Activated CD4-positive, alpha-beta T cell treated with anti-CD3 and anti-CD28 coated beads for 4 hours (primary cell): ENCODE measurements around the gene WDR81.
"Not testable (repeated sequence)": the region's sequence is repeated elsewhere in the genome, so short reads cannot be mapped to it uniquely, and the experiment has no call there.

Experiments used
- DNase-seq, 2 donors: peaks; one replicate each; pipeline ENCODE4 v3.0.0-alpha.2; 2020

Gene WDR81

DNA sequence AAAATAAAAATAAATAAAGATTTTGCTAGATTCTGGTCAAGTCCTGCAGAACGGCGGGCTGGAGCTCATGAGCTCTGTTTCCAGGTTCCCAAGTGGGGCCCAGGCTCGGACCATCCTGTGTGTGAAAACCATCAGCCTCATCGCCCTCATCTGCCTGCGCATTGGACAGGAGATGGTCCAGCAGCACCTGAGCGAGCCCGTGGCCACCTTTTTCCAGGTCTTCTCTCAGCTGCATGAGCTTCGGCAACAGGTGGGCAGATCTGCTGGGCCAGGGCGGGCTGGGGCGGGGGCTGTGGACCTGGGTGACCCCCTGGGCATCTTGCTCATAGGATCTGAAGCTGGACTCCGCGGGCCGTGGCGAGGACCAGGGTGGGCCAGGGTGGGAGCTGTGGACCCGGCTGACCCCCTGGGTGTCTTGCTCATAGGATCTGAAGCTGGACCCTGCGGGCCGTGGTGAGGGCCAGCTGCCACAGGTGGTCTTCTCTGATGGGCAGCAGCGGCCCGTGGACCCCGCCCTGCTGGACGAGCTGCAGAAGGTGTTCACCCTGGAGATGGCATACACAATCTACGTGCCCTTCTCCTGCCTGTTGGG, 7.8 kb downstream of the WDR81 start:
- no peak for DNase-seq

DNA sequence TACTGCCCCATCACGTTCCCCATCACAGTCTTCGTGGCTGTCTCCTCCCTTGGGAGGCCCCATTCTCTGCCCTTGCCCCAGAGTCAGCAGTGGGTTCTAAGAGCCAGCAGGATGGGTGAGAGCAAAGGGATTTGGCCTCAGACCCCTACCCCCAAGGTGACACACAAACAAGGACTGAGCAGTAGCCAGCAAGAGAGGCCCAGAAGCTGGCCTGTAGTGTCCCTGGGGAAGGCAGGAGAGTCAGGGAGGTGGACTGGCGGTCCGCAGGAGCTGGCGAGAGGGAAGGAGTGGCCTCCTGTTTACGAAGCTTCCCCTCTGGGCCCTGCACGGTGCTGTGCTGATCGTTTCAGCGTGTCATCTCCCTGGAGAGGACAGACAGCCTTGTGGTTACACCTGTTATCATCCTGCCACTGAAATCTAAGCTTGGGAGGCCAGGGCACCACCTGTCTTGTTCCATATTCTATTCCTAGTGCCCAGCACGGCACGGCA, 8.4 kb downstream of the WDR81 start:
- DNase-seq, result no peak

DNA sequence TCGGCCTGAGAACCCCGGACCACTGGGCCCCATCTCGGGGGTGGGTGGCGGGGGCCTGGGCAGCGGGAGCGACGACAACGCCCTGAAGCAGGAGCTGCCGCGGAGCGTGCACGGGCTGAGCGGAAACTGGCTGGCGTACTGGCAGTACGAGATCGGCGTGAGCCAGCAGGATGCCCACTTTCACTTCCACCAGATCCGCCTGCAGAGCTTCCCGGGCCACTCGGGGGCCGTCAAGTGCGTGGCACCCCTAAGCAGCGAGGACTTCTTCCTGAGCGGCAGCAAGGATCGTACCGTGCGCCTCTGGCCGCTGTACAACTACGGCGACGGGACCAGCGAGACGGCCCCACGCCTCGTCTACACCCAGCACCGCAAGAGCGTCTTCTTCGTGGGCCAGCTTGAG, 9.3 kb downstream of the WDR81 start:
- no peak for DNase-seq

DNA sequence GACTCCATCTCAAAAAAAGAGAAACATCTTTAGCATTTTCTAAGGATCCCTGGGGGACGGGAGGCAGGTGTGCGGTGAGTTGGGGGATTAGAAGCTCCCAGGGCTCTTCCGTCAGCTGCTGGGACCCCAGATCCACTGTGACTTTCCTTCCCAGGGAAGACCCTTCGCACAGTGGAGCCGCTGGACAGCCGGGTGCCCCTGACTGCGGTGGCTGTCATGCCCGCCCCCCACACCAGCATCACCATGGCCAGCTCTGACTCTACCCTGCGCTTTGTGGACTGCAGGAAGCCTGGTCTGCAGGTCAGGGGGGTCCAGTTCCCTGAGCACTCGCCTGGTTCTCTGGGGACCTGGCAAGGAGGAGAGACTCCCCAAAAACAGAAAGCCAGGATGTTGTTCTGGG, 10.9 kb downstream of the WDR81 start:
- DNase-seq, result no peak

DNA sequence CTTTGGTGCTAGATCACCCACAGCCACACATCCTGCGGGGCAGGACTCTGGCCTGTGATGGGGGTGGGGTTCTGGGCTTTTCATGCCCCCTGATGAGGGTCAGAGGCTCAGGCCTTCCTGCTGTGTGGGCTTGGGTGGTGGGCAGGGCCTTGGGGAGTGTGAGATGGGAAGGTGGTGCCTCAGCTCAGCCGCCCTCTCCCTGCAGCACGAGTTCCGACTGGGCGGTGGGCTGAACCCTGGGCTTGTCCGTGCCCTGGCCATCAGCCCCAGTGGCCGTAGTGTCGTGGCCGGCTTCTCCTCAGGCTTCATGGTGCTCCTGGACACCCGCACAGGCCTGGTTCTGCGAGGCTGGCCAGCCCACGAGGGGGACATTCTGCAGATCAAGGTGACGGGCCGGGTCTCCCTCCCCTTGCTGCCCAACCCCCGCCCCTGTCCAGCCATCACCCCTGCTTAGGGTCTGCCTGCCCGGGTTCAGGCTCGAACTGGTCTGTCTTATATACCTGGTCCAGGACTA, 11.4 kb downstream of the WDR81 start:
- DNase-seq, result no peak

DNA sequence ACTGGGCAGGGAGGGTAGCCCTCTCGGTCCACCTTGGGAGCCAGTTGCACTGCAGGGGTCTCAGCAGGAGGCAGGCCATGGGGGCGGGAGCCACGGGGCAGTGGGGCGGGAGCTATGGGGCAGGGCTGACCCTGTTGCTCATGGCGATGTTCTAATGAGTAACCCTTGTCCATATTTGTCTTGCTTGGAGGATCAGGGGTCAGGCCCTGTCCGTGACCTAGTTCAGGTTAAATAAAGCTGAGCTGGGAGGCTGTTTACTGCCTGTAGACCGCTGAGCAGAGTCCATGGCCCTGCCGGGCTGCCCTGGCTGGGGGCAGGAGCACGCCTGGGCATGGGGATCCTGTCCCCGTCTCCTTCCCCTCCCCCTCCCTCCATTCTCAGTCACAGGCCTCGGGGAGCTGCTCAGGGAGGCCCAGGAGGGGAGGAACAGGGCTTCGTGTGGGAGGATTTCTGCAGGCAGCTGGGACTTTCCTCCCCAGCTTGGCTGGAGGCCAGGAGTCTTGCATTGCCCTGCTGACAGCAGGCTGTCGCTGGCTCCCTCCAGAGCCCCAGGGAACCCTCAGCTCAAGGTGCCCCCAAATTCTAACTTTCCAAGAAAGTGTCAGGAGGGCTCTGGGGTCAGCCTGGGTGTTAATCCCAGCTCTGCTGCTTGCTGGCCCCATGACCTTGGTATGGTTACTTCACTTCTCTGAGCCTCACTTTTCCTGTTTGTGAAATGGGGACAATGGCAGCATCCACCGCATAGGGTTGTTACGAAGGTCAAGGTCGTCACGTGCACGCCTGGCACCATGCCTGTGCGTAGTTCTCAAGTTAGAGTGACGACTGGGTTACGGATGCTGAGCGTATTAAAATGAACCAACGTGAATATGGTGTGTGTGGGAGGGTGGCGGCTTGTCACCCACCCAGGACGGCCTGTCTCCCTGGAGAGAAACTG, 12.1 kb downstream of the WDR81 start:
- peak; percentile 38 to 48 for DNase-seq

DNA sequence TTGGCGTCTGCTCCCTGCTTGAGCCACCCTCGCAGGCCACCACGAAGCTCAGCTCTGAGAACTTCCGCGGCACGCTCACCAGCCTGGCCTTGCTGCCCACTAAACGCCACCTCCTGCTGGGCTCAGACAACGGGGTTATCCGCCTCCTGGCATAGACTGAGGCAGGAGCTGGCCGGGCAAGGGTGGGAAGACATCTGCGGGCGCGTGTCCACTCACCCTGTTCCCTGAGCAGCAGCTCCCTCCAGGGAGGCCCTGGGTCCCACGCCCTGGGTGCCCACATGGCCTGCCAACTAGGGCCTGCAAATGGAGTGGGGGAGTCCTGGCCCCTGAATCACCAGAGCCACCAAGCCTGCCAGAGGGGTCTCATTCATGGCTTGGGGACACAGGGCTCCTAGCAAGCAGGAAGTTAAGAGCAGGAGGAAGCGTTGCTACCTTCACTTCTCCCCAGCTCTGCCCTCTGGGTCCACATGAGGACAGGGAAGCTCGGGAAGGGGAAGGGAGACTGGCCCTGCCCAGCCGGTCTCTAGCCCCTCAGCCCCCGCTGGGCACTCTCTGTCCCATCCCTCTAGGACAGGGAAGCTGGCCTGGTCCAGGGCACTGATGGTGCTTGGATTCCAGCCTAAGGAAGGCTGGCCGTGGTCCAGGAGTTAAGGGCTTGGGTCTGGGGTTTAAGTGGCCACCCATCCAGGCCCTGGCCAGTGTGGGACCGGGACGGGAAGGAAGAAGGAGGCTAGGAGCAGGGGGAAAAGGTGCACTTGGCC, 13.2 kb downstream of the WDR81 start:
- DNase-seq, result no peak

DNA sequence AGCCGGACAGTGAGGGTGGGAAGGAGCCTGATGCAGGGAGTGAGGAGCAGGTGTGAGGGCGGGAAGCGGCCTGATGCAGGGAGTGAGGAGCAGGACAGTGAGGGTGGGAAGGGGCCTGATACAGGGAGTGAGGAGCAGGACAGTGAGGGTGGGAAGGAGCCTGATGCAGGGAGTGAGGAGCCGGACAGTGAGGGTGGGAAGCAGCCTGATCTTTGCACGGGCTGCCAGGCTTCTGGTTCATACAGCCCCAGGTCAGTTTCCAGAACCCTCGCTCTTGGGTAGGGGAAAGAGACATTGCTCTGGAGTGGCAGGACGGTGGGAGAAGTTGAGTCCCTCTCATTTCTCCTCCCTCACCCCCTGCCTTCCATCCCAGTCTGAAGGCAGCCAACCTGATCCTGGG, 17.4 kb downstream of the WDR81 start:
- not testable (repeated sequence) for DNase-seq

DNA sequence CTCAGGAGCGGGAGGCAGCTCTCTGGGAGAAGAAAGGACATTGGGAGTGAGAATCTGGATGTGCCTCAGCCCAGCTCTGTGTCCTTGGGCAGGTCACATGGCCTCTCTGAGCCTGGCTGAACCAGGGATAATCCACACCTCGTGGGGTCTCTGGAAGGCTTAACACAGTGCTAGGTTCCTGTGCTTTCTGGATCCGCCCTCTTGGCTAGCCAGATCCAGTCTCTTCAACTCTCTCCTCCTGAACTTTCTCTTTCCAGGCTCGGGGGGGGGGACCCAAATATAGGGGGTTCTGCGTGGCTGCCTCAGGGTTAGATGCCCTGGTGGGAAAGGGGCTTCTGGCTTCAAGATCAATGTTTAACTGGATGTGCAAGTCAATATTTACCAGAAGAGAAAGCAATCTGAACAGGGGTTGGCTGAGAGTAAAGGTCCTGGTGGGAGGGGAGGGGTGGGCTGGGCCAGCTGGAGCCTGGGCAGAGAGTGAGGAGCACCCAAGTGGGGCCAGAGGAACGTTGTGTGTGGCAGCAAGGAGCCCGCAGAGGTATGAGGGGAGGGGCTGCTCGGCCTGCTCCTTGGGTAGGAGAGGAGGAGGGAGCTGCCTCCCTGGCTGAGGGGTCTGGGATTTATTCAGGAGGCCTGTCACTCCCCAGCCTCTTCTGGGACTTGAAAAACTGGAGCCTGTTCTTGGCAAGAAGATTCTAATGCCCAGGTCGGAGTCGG, 18.0 kb downstream of the WDR81 start, which contains the start of gene SERPINF2:
Gene SERPINF2 (plus strand): TSS at position 501 of the 717 bp plus-strand sequence. CDS start 2,125 bp downstream, outside the sequence.
- no peak for DNase-seq

DNA sequence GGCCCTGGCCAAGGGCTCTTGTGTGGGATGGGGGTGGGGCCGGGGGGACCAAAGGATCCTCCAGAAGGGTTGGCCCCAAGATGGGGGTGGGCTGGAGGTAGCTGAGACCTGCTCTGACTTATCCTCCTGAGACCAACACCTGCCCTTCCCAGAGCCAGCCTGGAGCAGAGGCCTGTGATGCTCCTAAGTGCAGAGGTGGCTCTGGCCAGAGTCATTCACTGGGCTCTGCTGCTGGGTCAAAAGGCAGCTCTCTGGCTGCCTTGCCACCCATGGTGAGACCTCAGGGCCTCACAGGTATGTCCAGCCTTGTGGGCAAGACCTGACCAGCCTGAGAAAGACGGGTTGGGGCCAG, 18.6 kb downstream of the WDR81 start:
- no peak for DNase-seq

DNA sequence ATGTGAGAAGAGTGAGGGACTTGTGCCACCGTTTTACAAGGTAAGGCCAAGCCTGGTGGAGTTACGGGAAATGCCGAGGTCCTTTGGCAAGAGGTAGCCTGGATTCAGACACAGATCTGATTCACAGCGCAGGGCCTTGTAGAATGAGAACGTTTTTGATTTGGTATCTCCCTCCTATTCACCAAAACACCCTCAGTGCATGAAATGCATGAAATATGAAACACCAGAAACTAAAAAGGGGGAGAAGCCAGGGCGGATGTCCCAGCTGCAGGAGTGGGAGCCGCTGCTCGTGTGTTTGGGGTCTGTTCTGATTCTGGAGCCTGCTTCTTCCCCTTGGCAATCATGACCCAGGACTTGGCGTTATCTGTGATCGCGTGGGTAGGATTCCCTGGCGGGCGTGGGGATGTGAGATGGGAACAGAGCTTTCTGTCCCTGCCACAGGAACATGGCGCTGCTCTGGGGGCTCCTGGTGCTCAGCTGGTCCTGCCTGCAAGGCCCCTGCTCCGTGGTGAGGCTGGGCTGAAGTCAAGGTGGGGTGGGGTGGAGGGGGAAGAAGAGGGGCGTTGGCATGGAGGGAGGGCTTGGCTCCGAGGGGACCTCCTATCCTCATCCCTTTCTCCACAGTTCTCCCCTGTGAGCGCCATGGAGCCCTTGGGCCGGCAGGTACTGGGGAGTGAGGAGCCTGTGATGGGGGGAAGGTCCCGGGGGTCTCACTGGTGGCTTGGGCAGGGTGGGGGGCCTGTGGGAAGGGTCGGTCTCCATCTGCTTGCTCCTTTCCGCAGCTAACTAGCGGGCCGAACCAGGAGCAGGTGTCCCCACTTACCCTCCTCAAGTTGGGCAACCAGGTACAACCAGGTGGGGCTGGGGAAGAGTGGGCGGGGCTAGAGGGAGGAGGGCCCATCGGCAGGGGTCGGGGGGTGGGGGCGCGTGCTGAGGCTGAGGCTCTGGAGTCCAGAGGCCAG, 20.3 kb downstream of the WDR81 start:
- no peak for DNase-seq

DNA sequence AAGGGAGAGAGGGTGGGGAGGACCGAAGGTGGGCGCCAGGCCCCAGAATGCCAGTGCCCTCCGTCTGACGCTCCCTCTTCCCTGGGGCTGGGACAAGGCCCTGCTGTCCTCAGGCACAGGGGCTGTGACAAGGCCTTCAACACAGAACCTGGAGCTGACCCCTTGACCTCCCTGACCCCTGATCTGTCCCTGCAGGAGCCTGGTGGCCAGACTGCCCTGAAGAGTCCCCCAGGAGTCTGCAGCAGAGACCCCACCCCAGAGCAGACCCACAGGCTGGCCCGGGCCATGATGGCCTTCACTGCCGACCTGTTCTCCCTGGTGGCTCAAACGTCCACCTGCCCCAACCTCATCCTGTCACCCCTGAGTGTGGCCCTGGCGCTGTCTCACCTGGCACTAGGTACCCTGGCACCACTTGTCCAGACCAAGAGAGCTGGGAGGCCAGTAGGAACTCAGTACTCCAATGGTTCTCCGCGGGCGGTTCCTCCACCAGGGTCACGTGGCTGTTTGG, 21.1 kb downstream of the WDR81 start:
- no peak for DNase-seq

DNA sequence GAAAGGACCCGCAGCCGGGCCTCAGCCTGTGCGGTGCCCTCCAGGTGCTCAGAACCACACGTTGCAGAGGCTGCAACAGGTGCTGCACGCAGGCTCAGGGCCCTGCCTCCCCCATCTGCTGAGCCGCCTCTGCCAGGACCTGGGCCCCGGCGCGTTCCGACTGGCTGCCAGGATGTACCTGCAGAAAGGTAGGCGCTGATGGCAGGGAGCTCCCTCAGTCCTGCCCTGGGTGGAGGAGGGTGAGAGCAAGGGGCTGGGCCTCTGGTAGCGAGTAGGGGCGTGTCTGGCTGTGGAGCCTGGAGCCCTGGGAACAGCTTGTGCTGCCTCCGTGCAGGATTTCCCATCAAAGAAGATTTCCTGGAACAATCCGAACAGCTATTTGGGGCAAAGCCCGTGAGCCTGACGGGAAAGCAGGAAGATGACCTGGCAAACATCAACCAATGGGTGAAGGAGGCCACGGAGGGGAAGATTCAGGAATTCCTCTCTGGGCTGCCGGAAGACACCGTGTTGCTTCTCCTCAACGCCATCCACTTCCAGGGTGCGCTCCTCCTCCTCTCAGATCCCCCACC, 22.6 kb downstream of the WDR81 start:
- no peak for DNase-seq

DNA sequence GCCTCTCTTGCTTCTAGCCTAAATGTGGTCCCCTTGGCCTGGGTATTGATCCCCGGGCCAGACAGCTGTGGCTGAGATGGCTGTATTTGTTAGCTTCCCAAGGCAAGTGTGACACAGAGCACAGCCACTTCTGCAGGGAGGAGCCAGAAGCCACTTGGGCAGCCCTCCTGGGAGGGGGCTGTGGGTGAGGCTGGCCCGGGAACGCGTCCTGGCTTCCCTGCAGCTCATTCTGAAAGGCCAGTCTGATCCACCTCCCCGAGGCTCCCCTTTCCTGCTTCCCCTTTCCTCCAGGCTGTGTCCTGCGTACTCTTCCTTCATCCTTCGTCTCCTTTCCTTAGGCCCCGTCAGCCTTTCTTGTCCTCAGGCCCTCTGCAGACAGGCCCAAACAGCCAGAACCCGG, 26.1 kb downstream of the WDR81 start:
- DNase-seq, result no peak

DNA sequence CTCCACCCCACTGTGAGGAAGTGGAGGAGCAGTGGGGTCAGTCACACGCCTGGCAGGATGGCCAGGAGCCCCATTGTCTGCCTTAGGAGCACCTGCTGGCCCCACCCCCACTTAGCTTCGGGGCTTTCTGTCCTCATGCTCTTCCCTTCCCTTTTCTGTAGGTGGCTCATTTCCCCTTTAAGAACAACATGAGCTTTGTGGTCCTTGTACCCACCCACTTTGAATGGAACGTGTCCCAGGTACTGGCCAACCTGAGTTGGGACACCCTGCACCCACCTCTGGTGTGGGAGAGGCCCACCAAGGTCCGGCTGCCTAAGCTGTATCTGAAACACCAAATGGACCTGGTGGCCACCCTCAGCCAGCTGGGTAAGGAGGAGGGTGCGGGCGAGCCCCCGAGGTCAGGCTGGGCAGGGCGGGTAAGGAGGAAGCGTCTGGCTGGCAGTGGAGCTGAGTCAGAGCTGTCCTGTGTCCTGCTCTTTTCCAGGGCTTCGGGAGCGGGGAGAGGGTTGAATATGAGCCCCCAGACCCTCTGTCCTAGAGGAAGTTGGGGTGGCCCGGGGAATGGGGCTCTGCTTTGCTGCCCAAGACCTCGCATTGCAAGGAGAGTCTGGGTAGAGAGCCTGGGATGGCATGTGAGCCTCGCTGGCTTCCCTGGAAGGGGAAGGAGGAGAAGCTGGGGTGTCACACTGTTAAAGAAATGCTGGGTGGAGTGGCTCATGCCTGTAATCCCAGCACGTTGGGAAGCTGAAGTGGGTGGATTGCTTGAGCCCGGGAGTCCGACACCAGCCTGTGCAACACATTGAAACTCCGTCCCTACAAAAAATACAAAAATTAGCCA, 28.1 kb downstream of the WDR81 start:
- DNase-seq, result no peak

DNA sequence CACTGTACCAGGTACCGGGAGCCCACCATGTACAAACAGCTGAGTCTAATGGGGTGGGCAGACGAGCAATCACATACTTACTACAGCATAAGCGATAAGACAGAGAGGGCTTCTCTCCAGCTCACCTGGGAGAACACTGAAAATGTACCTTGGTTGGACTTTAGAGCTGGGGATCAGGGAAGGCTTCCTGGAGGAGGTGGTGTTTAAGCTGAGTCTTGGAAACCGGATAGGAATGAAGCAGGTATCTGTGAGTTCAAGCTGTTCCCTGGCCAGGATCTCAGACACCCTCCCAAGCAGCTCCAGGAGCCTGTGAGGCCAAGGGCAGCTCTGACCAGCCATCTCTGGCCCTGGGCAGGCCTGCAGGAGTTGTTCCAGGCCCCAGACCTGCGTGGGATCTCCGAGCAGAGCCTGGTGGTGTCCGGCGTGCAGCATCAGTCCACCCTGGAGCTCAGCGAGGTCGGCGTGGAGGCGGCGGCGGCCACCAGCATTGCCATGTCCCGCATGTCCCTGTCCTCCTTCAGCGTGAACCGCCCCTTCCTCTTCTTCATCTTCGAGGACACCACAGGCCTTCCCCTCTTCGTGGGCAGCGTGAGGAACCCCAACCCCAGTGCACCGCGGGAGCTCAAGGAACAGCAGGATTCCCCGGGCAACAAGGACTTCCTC, 29.4 kb downstream of the WDR81 start:
- DNase-seq, result no peak

DNA sequence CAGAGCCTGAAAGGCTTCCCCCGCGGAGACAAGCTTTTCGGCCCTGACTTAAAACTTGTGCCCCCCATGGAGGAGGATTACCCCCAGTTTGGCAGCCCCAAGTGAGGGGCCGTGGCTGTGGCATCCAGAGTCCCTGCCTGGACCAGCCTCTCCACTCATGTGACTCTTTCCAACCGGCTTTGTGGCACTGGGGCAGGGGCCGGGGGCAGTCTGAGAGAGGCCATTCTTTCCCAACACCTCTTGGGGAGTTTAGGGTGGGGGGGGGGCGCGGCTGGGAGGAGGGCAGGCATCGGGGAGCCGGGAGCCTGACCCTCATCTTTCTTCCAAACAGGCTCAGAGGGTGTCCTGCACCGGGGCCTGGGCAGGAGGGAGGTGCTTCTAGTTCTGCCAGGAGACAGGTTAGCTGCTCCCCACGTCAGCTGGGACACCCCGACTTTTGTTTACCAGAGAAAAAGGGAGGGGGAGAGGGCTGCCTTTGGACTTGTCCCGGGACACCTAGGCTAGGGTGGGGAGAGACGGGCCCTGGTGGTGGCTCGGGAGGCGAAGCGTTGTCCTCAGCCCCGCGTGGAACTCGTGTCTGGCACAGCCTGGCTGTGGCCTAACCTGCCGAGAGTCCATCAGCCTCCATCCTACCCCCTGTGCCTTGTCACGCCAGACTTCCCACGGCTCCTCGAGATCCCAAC, 30.1 kb downstream of the WDR81 start:
- no peak for DNase-seq

DNA sequence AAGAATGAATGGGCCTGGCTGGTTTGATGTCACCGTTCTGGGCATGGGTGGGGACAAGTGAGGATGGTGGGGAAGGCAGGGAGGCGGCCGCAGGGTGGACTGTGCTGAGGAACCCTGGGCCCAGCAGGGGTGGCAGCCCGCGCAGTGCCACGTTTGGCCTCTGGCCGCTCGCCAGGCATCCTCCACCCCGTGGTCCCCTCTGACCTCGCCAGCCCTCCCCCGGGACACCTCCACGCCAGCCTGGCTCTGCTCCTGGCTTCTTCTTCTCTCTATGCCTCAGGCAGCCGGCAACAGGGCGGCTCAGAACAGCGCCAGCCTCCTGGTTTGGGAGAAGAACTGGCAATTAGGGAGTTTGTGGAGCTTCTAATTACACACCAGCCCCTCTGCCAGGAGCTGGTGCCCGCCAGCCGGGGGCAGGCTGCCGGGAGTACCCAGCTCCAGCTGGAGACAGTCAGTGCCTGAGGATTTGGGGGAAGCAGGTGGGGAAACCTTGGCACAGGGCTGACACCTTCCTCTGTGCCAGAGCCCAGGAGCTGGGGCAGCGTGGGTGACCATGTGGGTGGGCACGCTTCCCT, 30.8 kb downstream of the WDR81 start:
- DNase-seq, result no peak
